SHP77 (cell line): ENCODE data around the gene MCTS1.
"Not testable (repeated sequence)": the region's sequence is repeated elsewhere in the genome, so short reads cannot be mapped to it uniquely, and the experiment has no call there.

Experiments
- DNase-seq, 2 experiments: peaks; one replicate each; lab custom pipeline; 2025; lab: John Stamatoyannopoulos, UW

Gene MCTS1

DNA sequence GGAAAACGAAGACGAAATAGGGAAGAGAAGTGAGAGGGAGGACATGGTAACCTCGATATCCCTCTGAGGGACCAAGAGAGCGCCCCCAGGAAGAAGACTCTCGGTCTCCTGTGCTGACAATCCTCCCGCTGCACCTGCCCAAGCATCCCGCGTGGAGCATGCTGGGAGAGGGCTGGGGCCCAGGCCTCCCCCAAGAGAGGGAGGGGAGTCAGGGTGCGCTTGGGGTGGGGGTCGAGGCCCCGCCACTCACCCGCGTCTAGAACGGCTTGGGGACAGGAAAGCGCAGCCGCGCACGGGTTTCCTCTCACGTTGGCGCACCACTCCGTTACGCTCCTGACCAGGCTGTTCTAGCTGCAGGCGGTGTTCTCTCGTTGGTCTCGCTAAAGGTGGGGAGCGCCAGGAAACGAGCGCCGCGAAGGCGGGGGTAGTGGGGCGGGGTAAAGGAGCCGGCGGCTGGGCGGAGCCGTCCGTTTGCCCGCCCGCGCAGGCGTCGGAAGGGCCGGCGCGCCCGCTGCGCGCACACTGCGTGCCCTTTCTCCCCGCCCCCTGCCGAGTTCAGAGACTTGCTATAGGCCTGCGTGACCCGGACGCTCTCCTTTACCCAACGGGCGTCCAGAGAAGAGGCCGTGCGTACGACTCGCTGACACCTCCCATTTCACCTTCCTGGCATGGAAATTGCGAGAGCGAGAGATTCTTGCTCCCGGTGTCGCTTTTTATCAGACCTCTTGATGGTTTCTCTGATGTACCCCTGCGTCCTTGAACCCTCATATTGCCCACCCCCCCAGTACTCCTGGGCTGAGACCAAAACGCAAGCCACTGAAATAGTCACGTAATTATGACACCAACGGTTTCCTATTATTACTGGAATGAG, 26.0 kb downstream of the MCTS1 start, which contains the start of gene C1GALT1C1:
TSS of gene C1GALT1C1 (minus strand) at position 388 of the 871 bp plus-strand sequence. CDS start 2,888 bp downstream, outside the sequence.
- peak; percentile 93 to 96 for DNase-seq

DNA sequence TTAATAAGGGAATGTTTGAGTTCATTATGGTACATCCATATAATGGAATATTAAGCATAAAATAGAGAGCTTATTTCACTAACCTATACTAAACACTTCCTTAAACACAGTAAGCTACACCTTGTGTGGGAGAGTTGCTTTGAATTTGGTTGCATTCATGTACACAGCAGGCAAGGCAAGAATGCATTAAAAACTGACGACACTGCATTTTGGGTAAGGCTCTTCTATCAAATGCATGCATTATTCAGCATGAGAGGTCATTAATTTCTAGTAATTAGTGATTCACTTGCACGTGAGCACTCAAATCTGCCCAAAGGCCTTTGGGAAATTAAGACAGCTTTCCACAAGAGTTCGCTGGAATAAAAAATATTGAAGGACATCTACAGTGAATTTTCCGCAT, 34.7 kb downstream of the MCTS1 start:
- no peak for DNase-seq

GRCh38 chrX:120642871-120643270, 39.0 kb downstream of the MCTS1 start:
- no peak for DNase-seq

- no peak for DNase-seq
Observed at GRCh38 chrX:120647127-120647526, 43.2 kb downstream of the MCTS1 start.

GRCh38 chrX:120652256-120652655, 48.4 kb downstream of the MCTS1 start:
- not testable (repeated sequence) for DNase-seq

DNA sequence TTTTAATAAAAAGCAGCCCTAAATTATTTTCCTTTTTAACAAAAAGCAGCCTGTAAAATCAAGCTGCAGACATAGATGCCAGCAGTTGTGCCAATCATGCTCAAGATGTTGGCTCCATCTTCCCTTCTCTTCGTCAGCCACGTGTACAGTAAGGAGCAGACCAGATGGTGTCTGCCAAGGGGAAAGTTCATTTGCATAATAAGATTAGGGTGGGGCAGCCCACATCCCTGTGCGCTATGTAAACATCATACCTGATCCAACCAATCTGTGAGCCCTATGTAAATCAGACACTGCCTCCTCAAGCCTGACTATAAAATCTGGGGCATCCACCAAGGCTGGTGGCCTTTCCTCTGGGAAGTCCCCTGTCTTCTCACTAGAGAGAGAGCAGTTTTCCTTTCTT, 49.1 kb downstream of the MCTS1 start:
- no peak for DNase-seq

GRCh38 chrX:120660637-120661036, 56.7 kb downstream of the MCTS1 start:
- no peak for DNase-seq
